Activated gamma-delta T cell (primary cell): ENCODE data around the gene CSF1.

Experiments
- DNase-seq: peaks from one replicate; lab custom pipeline; 2025; lab: John Stamatoyannopoulos, UW

Gene CSF1

DNA sequence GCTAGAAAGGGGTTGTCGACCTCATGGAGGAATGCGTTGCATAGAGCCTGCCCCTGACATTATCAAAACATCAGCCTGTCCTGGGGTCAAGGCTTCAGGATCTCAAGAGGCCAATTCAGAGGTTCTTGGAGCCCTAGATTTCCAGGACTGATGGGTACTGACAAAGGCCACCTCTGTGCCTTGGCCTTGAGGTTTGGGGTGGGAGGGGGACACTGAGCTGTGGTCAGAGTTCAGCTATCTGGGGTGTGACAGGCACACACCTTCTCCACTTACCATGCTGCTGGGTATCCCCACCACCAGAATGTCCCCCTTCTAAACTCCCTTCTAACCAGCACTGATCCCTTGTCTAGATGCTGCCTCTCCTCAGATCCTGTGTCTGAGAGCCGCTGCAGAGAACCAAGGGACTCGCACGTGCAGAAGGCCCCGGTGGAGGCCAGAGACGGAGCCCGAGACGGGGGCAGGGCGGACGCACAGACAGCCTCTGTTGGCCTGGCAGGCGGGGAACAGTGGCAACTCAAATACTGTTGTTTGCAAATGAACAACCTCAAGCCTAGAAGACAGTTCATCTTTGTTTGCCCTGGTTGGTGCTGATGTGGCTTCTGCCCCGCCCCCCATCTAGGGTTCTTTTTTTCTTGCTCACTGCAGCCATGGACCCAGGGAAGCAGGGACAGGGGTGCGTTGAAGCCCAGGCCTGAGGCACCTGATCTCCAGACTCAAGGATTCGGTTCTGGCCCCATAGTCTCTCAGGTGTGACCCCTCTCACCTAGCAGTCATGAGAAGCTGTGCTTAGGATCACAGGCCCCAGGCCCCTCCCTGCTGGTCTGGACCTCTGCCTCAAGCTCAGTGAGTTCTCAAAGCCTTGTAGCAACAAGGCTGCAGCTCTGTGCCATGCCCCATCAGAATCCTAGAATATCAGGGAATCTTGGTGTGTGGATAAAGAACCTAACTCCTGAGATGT is 28.1 kb upstream of the CSF1 start:
- DNase-seq = no peak

DNA sequence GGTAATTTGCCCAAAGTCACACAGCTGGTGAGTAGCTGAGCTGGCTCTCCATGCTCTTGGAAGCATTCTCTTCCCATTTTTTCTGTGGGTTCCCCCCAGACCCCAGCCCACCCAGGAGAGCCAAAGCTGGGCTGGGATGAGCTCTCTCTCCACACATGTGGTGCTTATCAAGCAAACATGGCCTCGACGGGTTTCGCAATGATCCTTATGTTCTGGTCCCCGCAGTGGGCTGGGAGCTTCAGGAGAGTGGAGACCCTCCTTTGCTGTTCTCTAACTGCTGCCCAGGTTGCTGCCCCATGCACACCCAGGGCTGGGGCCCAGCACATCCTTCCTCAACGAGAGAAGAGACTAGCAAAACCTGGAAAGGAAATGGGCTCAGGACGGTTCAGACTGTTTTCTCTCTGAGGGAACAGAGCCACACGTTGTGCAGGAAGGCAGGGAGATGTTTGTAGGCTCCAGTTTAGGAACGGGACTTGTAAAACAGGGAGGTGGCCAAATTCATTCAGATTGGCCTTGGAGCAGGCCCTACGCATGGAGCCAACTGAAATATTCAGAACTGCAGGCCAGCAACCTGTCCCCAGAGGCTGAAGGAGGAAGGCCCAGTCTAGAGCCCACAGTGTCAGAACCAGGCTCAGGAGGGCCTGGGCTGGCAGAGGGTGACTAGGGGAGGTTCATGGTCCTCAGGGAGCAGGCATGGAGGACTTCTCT is 27.2 kb upstream of the CSF1 start:
- no peak for DNase-seq

DNA sequence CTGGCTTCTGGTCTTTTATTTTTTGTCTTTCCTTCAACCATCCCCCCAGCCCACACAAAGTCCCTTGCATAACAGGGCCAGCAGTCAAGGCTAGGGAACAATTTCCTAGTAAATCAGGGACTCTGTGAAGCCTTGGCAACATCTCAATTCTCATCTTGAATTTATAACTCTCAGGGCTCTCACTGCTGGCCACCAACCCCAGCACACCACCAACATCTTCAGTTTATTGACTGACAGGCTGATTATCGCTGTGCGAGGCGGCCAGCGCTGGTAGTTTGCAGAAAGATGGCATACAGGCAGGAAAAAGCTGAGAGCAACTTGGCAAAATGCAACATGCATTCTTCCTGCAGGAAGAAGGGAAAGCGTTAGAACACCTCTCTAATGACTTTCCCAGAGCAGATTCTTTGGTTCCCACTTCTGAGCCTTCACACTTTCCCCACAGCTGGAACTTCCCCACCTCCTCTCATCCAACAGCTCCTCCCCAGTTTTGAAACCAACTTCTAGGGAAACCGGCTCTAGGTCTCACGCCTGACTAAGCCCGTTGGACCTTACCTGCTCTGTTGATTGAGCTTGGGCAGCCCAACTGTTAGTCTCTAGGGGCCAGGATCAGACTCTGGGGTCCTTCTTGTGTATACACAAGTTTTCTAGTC is 26.3 kb upstream of the CSF1 start:
- DNase-seq = no peak

DNA sequence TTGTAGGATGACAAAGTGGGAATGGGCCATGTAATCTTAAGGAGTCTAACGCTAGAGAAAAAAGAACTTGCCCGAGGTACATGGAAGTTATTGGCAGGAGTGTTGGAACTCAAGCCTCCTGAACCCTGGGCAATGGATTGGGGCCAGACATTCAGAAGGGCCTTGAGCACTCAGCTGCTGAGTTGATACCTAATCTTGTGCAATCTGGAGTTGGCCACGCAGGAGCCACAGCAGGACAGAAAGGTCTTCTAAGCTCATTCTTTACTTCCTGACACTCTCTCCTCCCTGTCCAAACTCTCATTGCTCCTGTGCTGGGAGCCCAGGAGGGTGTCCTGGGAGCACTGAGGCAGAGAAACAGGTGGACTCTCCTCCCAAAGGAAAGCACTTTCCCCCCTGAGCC is 25.1 kb upstream of the CSF1 start:
- no peak for DNase-seq

DNA sequence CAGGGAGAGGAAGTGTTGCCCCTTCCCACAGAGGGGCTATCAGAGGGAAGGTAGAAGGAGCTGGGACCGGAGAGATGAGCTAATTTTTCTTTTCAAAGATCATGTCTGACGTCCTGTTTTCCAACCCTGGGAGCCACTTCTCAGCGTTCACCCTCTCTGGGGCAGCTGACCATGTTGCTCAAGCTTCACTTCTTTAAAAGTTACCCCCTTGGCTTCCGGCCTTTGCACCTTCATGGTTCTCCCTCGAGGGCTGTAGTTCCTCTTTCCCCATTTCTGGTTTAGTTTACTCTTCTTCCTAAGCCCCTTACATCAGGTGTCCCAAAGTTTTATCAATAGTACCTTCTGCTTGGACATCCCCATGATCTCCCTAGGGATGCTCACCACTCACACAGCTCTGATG is 23.8 kb upstream of the CSF1 start:
- no peak for DNase-seq

DNA sequence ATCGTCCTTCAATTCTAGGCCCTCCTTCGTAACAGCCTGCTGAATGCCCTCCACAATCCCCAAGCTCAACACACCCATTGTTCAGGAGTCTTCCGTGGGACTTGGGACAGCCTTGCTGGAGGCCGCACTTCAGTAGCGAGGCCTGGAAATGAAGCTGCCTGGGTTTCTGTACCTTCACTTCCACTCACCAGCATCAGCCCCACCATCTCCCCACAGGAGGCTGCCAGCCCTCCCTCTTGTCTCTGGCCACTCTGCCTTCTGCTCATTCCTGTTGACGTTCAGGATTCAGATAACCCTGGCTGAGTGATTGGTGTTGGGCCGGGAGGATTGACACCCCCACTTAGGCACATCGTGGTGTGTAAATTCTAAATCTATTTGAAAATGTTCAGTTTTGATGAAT is 23.4 kb upstream of the CSF1 start:
- DNase-seq = no peak

DNA sequence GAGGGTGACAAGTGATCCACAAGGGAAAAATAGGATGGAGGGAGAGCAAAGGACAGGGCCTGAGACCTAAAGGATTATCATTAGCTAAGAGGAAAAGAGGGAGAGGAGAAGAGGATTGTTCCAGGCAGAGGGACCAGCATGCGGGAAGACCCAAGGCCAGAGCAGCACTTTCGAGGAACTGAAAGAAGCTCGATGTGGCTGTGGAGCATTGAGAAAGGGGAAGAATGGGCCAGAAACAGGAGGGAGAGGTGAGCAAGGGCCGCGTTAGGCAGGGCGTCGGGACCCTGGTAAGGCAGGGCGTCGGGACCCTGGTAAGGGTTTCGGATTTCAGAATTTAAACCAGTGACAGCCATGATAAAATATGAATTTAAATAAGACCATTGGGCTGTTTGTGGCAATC is 22.8 kb upstream of the CSF1 start:
- no peak for DNase-seq

DNA sequence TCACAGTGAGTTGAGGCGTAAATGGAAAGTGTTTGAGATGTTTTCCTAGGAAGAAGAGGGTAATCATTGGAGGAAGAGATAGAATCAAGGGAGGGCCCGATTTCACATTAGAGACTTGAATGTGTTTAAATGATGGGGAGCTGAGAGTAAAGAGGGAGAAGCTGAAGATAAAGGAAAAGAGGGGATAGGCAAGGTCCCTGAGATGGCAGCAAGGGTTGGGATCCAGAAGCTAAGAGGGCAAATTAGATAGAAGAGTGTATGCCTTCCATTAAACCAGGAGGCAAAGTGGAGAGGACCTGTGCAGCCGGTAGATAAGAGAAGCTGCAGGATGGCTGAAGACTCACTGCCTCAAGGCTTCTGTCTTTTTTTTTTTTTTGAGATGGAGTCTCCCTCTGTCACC is 21.6 kb upstream of the CSF1 start:
- DNase-seq = no peak

DNA sequence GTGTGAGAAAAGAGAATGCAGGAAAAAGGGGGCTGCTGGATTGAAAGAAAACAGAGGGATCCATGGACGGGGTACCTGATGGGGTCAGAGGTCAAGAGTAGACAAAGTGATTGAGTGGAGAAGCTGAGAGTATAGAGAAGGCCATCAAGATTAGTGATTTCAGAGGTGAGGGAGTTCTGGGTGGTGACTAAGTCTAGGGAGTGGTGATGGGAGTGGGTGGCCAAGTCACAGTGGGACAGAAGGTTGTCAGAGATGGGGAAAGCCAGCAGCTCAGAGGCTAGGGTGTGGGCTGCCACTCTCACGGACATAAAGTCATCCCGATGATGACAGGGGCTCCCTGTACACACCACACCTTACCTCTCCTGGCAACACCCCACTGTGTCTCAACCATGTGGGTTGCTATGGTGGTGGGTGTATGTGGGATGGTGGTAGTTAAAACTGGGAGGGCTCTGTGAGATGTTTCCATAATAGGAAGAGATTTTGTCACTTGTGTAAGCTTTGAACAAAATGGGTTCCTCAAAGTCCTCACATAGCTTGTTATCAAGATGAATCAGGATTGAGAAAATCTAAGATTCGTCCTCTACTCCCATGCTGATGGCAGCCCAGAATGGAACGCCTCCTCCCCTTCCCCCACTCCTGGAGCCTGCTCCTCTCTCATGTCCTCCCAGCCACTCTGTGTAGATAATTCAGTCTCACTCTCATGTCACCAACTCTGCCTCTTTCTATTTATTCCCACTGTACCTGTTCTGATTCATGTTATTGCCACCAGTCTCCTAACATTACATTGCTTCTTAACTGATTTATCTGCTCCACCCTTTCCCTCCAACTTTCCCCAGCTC is 20.3 kb upstream of the CSF1 start:
- no peak for DNase-seq

DNA sequence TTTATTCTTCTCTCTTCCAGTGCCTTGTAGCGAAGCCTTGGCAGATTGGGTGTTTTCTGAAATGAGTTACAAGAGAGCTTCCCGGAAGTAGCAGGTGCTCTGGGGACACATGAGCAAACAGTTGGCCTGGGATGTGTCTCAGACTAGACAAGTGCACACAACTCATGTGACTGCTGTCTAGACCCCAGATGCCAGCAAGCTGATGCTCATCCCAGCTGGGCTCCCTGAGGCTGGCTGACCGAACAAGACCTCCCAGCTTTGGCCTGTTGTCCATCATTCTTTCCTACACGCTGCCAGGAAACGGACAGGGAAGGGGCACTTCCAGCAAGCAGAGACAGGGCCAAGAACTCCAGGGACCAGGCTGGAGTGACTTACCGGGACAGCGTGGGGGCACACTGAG is 18.7 kb upstream of the CSF1 start:
- DNase-seq = no peak

DNA sequence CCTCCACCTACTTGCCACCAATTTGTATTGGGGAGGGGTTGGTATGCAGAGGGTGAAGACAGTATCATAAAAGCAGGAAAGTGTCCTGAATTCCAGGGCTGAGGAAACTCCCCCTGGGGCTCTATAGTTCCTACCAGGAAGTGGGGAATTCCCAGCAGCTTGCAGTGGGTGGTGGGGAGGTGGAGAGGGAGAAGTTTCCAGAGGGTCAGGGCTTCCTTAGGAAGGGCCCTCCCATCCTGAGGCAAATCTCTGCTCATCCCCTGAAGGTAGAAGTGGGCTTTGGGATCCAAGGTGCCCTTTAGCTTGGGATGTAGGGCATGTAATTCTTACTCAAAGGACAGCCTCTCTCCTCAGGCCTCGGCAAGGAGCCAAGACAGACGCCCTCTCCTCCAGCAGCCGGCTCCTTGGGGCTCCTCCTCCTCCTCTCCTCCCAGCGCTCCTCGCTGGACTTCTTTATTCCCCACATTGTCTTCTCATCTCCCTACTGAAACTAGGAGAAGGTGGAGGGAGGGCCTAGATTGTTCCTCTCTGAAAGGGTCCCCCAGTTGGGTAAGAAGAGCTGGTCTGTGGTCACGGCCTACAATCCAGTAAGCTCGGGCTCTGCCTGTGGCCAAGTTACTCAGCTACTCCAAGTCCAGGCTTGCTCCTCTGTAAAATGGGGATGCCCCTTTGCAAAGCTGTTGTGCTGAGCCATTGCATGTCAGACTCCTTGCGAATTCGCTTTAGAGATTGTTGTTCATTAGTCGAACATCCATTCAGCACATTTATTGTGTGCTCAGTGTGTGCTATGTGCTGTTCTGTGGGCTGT is 17.9 kb upstream of the CSF1 start:
- DNase-seq = no peak

DNA sequence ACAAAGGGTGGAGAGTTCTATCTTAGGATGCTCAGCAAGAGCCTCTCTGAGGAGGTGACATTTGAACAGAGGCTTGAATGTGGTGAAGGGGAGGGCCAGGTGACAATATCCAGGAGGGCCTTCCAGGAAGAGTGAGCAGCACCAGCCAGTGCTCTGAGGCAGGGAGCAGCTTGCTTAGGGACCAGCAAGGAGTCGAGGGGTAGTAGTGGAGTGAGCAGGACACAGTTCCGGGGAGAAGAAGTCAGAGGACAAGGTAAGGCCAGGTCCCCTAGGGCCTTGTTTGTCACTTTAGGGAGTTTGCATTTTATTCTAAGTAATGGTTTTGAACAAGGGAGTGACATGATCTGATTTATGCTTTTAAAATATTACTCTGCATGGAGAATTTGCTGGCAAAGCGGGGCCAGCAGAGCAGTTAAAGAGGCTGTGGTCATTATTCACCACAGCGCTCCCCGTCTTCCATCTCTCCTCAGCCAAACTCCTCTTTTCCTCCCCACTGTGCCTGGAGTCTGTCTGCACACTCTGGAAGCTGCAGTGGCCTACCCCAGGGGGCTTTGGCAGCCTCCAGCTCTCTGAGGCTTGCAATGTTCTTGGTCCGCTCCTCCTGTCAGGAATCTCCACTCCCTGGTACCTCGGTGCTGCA is 17.0 kb upstream of the CSF1 start:
- no peak for DNase-seq

DNA sequence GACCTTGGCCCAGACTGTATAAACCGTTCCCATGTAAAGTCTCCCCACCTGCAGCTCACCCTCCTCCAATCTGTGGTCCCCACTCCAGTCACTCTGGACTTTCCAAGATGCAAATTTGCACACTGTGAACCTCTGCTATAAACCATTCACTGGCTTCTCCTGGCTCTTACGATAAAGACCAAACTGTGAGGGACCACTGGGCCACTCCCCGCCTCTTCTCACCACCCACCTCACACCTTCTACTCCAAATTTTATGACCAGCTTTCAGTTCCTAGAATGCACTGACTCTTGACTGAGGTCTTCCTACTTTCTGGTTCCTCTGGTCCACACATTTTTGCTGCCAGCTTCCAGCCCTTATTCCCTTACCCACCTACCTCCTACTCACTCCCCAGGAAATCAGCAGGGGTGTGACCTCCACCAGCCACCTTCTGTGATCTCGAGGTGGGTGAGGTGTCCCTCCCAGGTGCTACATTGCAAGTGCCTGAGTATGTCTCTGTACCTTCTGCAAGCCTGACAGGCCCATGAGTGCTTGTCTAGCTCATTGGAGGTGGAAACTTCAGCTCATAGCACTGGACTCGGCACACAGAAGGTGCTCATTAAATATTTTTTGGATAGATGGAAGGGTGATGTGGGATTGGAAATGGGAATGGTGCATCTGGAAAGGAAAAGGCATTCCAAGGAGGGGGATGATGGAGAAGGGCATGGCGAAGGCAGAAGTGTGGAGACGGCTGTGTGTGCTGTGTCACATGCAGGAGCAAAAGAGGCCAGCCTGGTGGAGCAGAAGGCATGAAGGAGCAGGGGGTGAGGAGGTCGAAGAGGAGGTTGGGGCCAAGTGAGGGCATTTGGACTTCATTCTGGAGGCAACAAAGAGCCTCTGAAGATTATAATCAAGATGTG is 15.6 kb upstream of the CSF1 start:
- DNase-seq = no peak

DNA sequence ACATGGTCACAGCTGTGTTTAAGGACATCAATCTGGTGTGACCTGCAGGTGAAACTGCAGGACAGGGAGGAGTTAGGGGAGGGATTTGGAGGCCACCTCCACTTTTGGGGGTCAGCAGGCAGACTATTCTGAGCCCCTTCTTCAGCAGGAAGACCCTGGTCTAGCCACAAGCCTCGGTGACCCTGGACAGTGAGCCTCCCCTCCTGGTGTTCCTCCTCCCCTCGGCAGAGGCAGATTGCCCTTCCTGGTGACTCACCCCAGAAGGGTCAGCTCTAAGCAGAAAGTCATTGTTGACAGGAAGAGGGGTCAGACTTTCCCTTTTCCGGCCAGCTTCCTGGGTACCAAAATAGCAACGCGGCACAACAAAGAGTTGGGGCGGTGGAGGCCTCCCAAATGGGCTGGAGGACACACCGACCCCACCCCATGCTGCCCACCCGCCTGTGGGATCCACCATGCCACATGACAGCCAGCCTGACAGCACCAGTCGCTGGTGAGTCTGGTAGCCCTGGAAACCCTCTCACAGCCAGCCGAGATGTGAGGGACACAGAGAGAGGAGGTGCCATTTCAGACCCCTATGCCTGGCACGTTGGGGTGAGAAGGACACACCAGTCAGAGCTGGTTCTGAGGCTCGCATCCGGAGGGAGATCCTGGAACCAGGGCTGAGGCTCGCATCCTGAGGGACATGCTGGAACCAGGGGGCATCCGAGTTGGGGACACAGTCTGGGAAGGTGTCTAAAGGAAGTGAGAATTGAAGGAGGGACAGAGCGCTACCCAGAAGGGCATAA is 14.7 kb upstream of the CSF1 start:
- no peak for DNase-seq

DNA sequence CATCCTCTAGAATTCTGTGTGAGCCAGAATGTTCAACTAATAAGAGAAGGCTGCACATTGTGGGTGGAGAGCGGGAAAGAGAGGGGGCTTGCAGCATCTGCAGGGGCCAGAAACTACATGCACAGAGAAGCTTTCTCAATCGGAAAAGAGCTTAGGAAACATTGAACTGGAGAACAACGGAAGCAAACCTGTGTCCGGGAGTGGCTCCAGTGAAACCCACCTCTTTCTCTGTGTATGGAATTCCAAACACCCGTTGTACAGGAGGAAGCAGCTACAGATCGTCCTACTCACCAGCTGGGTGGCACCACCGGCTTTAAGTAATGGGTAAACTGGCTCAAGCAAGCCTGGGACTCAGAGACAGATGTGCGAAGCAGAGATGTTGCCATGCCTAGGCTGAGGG is 14.0 kb upstream of the CSF1 start:
- no peak for DNase-seq

DNA sequence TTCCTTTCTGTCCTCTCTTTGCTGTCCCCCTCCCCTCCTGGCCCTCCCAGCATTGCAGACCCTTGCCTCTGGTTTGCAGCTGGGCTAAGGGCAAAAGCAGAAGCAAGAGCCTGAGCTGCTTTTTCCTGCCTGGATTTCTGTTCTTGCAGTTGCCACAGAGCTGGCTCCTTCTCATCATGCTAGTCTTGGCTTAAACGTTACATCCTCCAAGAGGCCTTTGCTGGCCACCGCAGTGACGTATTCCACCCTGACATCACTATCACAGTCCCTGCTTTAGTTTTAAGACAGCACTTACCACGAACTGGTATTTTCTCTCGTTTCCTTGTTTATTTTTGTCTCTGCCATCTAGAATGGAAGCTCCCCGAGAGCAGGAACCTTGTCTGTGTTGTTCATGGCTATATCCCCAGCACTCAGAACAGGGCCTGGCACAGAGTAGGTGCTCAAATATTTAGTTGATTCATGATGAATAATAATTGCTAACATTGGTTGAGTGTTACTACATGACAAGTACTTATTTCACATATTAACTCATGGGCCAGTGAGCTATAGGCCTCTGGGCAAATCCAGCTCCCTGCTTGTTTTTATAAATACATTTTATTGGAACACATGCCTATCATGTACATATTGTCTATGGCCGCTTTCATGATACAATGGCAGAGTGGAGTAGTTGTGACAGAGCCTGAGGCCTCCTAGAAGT is 13.2 kb upstream of the CSF1 start:
- DNase-seq = no peak

DNA sequence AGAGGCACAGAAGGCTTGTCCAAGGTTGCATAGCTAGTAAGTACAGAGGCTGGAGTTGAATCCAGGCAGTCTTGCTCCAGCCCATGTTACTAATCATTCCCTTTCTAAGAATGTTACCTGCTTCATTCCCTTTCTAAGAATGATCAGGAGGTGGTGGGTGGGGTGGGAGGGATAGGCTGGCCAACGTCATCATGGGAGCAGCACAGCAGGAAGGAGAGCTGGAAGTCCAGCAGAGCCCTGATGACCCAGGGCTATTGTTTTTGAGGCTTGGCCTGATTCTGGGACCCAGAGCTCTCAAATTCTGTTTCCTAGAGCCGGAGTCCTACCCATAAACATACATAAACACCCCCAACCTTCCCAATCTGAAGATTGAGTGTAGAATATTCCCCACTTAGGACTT is 11.8 kb upstream of the CSF1 start:
- no peak for DNase-seq

DNA sequence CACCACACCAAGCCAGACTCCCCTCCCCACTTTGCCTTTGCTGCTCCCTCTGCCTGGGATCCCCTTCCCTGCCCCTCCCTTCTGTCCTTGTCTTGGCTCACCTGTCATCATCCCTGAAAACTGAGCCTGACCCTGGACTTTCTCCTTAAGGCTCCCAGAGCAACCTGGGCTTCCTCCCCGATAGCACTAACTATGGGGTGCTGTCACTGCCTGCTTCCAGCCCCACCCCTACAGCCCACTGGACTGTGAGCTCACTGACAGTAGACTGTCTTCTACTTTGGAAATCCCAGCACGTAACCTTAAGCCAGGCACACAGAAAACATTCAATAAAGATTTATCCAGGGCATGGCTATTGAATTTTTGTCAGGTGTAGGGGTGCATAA is 9.5 kb upstream of the CSF1 start:
- DNase-seq = no peak
